ENCODE data around the gene ZBTB20. TPM values are rescaled to one million over a fixed set of nuclear protein-coding genes. Genes with fewer than 3 reads are reported as not detected.

Gene ZBTB20
- total RNA-seq, 5 donors from 2014 or later (not counting 1 experiment from before 2014, with no cell fraction given), result 43.1 to 80.7 (median 48.4) TPM

- Mint-ChIP-seq H3K4me3 (no peak overlapping the region), H3K9me3 (no peaks in the 10 kb centered on the region), H3K4me1 (peaks cover 31 to 37% (median 31%) of the 10 kb centered on the region in 3 donors), H3K27ac (no peak overlapping the region), H3K36me3 (peaks cover 11% of the 10 kb centered on the region), H3K27me3 (no peaks in the 10 kb centered on the region)
- DNase-seq (no peak), ATAC-seq (replicated peaks in 1 of 4) (no peak)
- no peaks in the 10 kb centered on the region for H3K9me3 ChIP-seq
- no peak overlapping the region for H3K4me3 ChIP-seq (ENCODE audit: control insufficient read depth in 1 of 2, extremely low read depth in 1 of 2, low read length in 1 of 2)
- no peaks in the 10 kb centered on the region for H3K36me3 ChIP-seq (ENCODE audit: control insufficient read depth in 2 of 2, extremely low read depth in 1 of 2, insufficient read depth in 1 of 2, low read length in 1 of 2)
- WGBS (ENCODE audit: insufficient coverage), result 100% methylated on average over 1 of the region's 3 CpGs
- no peak overlapping the region for H3K27ac ChIP-seq (ENCODE audit: low read length)
- ChIA-PET POLR2A (no interaction called here), CTCF (no interaction called here)
- peaks cover 0 to 14% of the 10 kb centered on the region in 2 experiments for H3K4me1 ChIP-seq (ENCODE audit: control insufficient read depth in 1 of 2, extremely low read depth in 1 of 2, insufficient read depth in 2 of 2, low read length in 2 of 2)
- H3K27me3 ChIP-seq (replicated peaks in 1 of 2; ENCODE audit: control insufficient read depth in 2 of 2, extremely low read depth in 1 of 2, insufficient read depth in 2 of 2, low read length in 1 of 2), result no peaks in the 10 kb centered on the region
Measured at GRCh38 chr3:114725966-114726365, 421.1 kb downstream of the ZBTB20 start.

DNA sequence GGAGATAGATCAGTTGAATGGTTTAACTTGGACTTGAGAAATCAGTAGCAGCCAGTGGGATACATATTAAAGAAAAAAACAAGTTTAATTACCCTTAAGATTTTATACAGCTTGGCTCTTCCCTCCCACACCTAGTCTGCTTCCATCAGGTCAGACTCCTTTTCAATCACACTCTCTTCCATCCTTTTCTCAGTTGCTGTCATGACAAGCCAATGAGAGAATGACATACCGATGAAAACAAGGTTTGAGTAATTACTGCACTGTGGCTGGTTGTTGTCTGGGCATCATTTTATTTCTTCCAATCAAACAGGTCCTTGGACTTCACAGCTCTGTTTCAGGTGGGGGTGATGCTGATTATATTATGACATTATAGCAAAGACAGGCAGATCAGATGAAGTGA, 424.6 kb downstream of the ZBTB20 start:
- Mint-ChIP-seq H3K4me3 (no peak overlapping the region), H3K36me3 (peaks cover 21% of the 10 kb centered on the region), H3K27ac (no peak overlapping the region), H3K4me1 (peaks cover 41 to 44% (median 44%) of the 10 kb centered on the region in 3 donors), H3K27me3 (no peaks in the 10 kb centered on the region), H3K9me3 (no peaks in the 10 kb centered on the region)
- ATAC-seq (replicated peaks in 1 of 4) (no peak), DNase-seq (no peak)
- no peak overlapping the region for H3K4me3 ChIP-seq (ENCODE audit: control insufficient read depth in 1 of 2, extremely low read depth in 1 of 2, low read length in 1 of 2)
- no peaks in the 10 kb centered on the region for H3K9me3 ChIP-seq
- POLR2A ChIA-PET, result no interaction called here
- CTCF ChIA-PET, result interaction anchor here in 1 of 2 donors (0.6 kb wide), 1 partner anchor 508 kb away, joined by 3 read pairs; no protein-coding TSS in a partner anchor
- H3K27ac ChIP-seq (ENCODE audit: low read length), result no peak overlapping the region
- no peaks in the 10 kb centered on the region for H3K36me3 ChIP-seq (ENCODE audit: control insufficient read depth in 2 of 2, extremely low read depth in 1 of 2, insufficient read depth in 1 of 2, low read length in 1 of 2)
- no CpG with 5 or more reads among the region's 1 CpG for WGBS (ENCODE audit: insufficient coverage)
- H3K4me1 ChIP-seq (ENCODE audit: control insufficient read depth in 1 of 2, extremely low read depth in 1 of 2, insufficient read depth in 2 of 2, low read length in 2 of 2), result peaks cover 0 to 22% of the 10 kb centered on the region in 2 experiments
- H3K27me3 ChIP-seq (replicated peaks in 1 of 2; ENCODE audit: control insufficient read depth in 2 of 2, extremely low read depth in 1 of 2, insufficient read depth in 2 of 2, low read length in 1 of 2), result no peaks in the 10 kb centered on the region

DNA sequence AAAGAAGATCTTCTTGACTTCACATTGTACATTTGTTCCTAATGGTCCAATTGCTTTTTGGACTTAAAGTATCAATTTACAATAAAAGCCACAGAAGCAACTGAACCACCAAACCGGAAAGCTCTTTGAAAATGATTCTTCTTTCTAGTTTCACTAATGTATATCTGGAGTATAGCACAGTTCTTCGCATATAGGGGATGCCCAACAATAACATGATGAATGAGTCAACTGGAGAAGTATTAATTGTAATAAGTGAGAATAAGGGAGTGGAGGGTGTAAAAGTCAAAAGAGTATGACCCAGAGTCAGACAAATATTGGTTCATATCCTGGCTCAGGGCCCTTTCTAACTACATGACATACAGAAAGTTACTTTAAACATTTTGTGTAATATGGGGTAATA, 425.2 kb downstream of the ZBTB20 start:
- no peaks in the 10 kb centered on the region for H3K27me3 ChIP-seq (replicated peaks in 1 of 2; ENCODE audit: control insufficient read depth in 2 of 2, extremely low read depth in 1 of 2, insufficient read depth in 2 of 2, low read length in 1 of 2)
- Mint-ChIP-seq H3K4me3 (no peak overlapping the region), H3K27me3 (no peaks in the 10 kb centered on the region), H3K4me1 (peaks cover 41 to 48% (median 41%) of the 10 kb centered on the region in 3 donors), H3K27ac (peak overlapping the region in 1 of 2 donors; percentile 1), H3K36me3 (peaks cover 28% of the 10 kb centered on the region), H3K9me3 (no peaks in the 10 kb centered on the region)
- no peak overlapping the region for H3K4me3 ChIP-seq (ENCODE audit: control insufficient read depth in 1 of 2, extremely low read depth in 1 of 2, low read length in 1 of 2)
- ChIA-PET CTCF (no interaction called here), POLR2A (no interaction called here)
- DNase-seq, result no peak
- ATAC-seq (replicated peaks in 1 of 4), result no peak
- H3K36me3 ChIP-seq (ENCODE audit: control insufficient read depth in 2 of 2, extremely low read depth in 1 of 2, insufficient read depth in 1 of 2, low read length in 1 of 2), result no peaks in the 10 kb centered on the region
- H3K9me3 ChIP-seq, result no peaks in the 10 kb centered on the region
- H3K4me1 ChIP-seq (ENCODE audit: control insufficient read depth in 1 of 2, extremely low read depth in 1 of 2, insufficient read depth in 2 of 2, low read length in 2 of 2), result peaks cover 0 to 27% of the 10 kb centered on the region in 2 experiments
- no peak overlapping the region for H3K27ac ChIP-seq (ENCODE audit: low read length)
- no CpG with 5 or more reads among the region's 2 CpGs for WGBS (ENCODE audit: insufficient coverage)

DNA sequence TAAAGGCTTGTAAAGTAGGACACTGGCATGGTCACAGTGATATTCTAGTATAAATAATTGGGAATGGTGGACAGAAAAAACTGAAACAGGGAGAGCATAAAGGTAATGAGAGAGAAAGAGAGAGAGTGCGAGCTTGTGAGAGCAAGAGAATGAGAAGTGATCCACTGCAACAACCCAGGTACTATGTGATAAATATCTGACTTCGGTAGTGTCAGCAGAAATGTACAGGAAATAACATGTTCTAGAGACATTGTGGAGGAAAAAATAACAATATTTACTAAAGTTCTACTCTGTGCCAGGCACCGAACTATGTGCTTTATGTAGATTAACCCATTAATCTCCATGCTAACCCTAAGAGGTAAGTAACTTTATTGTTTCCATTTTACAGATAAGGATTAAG, 425.9 kb downstream of the ZBTB20 start:
- Histone ChIP-seq H3K9me3 (no peaks in the 10 kb centered on the region), H3K4me1 (ENCODE audit: control insufficient read depth in 1 of 2, extremely low read depth in 1 of 2, insufficient read depth in 2 of 2, low read length in 2 of 2) (peaks cover 0 to 27% of the 10 kb centered on the region in 2 experiments), H3K36me3 (ENCODE audit: control insufficient read depth in 2 of 2, extremely low read depth in 1 of 2, insufficient read depth in 1 of 2, low read length in 1 of 2) (no peaks in the 10 kb centered on the region), H3K4me3 (ENCODE audit: control insufficient read depth in 1 of 2, extremely low read depth in 1 of 2, low read length in 1 of 2) (no peak overlapping the region), H3K27me3 (replicated peaks in 1 of 2; ENCODE audit: control insufficient read depth in 2 of 2, extremely low read depth in 1 of 2, insufficient read depth in 2 of 2, low read length in 1 of 2) (no peaks in the 10 kb centered on the region), H3K27ac (ENCODE audit: low read length) (no peak overlapping the region)
- Mint-ChIP-seq H3K36me3 (peaks cover 33% of the 10 kb centered on the region), H3K9me3 (no peaks in the 10 kb centered on the region), H3K4me1 (peaks cover 41 to 49% (median 45%) of the 10 kb centered on the region in 3 donors), H3K27ac (no peak overlapping the region), H3K4me3 (no peak overlapping the region), H3K27me3 (no peaks in the 10 kb centered on the region)
- ChIA-PET POLR2A (no interaction called here), CTCF (no interaction called here)
- WGBS (ENCODE audit: insufficient coverage), result 57% methylated on average over 1 of the region's 3 CpGs
- ATAC-seq (replicated peaks in 1 of 4) (peak in 1 of 4 experiments; percentile 29), DNase-seq (no peak)

- Mint-ChIP-seq H3K27ac (no peak overlapping the region), H3K27me3 (no peaks in the 10 kb centered on the region), H3K36me3 (peaks cover 28% of the 10 kb centered on the region), H3K4me1 (peaks cover 38 to 59% (median 55%) of the 10 kb centered on the region in 3 donors), H3K4me3 (no peak overlapping the region), H3K9me3 (no peaks in the 10 kb centered on the region)
- Histone ChIP-seq H3K27ac (ENCODE audit: low read length) (no peak overlapping the region), H3K4me3 (ENCODE audit: control insufficient read depth in 1 of 2, extremely low read depth in 1 of 2, low read length in 1 of 2) (no peak overlapping the region), H3K27me3 (replicated peaks in 1 of 2; ENCODE audit: control insufficient read depth in 2 of 2, extremely low read depth in 1 of 2, insufficient read depth in 2 of 2, low read length in 1 of 2) (no peaks in the 10 kb centered on the region), H3K4me1 (ENCODE audit: control insufficient read depth in 1 of 2, extremely low read depth in 1 of 2, insufficient read depth in 2 of 2, low read length in 2 of 2) (peaks cover 0 to 27% of the 10 kb centered on the region in 2 experiments), H3K9me3 (no peaks in the 10 kb centered on the region), H3K36me3 (ENCODE audit: control insufficient read depth in 2 of 2, extremely low read depth in 1 of 2, insufficient read depth in 1 of 2, low read length in 1 of 2) (no peaks in the 10 kb centered on the region)
- DNase-seq (no peak), ATAC-seq (replicated peaks in 1 of 4) (no peak)
- ChIA-PET CTCF (no interaction called here), POLR2A (interaction anchor here in 1 of 2 donors (0.5 kb wide), 1 partner anchor 1341 kb away, joined by 9 read pairs; no protein-coding TSS in a partner anchor)
- no CpG with 5 or more reads among the region's 1 CpG for WGBS (ENCODE audit: insufficient coverage)
Measured at GRCh38 chr3:114718898-114719210, 428.2 kb downstream of the ZBTB20 start.

DNA sequence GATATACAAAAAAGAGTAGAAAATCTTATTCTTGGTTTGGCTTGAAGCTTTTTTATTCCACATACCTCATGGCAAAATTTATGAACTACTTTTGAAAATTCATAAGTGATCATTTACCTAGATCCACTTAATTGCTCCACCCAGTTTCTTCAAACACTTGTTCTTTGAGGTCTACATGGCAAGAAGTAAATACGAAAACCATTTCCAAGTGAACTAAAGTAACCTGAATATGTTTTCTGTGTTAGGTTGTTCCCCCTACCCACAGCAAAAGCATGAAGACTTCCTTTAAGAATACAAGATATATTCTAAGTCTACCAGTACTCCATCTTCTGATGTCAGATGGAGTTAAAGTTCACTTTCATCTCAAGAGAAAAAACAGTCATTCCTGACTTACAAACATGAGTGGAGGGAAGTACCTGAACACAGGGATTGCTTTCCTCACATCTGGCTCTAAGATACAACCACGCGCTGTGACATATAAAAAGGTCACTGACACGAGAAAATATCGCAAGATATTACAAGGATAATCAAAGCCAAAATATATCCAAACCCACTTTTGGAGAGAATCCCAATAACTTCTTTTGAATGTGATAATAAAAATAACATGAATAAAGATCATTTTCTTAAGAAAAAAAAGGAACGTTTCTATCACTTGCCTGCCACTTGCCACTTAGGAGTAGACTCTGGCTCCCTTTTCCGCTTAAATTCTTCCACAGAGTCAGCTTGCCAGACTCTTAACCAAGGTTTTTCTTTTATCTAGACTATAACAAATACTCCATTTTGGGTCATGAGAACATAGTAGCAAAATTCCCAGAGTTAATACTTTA, 428.8 kb downstream of the ZBTB20 start:
- H3K4me3 ChIP-seq (ENCODE audit: control insufficient read depth in 1 of 2, extremely low read depth in 1 of 2, low read length in 1 of 2), result no peak overlapping the region
- no peaks in the 10 kb centered on the region for H3K27me3 ChIP-seq (replicated peaks in 1 of 2; ENCODE audit: control insufficient read depth in 2 of 2, extremely low read depth in 1 of 2, insufficient read depth in 2 of 2, low read length in 1 of 2)
- no peak overlapping the region for H3K27ac ChIP-seq (ENCODE audit: low read length)
- H3K27me3 Mint-ChIP-seq, result no peaks in the 10 kb centered on the region
- H3K27ac Mint-ChIP-seq, result no peak overlapping the region
- no peaks in the 10 kb centered on the region for H3K9me3 Mint-ChIP-seq
- peaks cover 31% of the 10 kb centered on the region for H3K36me3 Mint-ChIP-seq
- H3K4me3 Mint-ChIP-seq, result no peak overlapping the region
- no CpG with 5 or more reads among the region's 7 CpGs for WGBS (ENCODE audit: insufficient coverage)
- H3K36me3 ChIP-seq (ENCODE audit: control insufficient read depth in 2 of 2, extremely low read depth in 1 of 2, insufficient read depth in 1 of 2, low read length in 1 of 2), result no peaks in the 10 kb centered on the region
- DNase-seq (no peak), ATAC-seq (replicated peaks in 1 of 4) (no peak)
- peaks cover 0 to 27% of the 10 kb centered on the region in 2 experiments for H3K4me1 ChIP-seq (ENCODE audit: control insufficient read depth in 1 of 2, extremely low read depth in 1 of 2, insufficient read depth in 2 of 2, low read length in 2 of 2)
- peaks cover 36 to 57% (median 53%) of the 10 kb centered on the region in 3 donors for H3K4me1 Mint-ChIP-seq
- POLR2A ChIA-PET, result interaction anchor here in 1 of 2 donors (0.5 kb wide), 1 partner anchor 1341 kb away, joined by 9 read pairs; no protein-coding TSS in a partner anchor
- H3K9me3 ChIP-seq, result no peaks in the 10 kb centered on the region
- CTCF ChIA-PET, result no interaction called here

Measured in T-cell (primary cell).